ENCODE measurements around the gene ERVFRD-1.

The ERVFRD-1 gene

GRCh38 chr6:11080296-11080695, 31.2 kb downstream of the ERVFRD-1 start:
- no peak for TF ChIP-seq CTCF (IDR thresholded peaks at IDR 0.05)

DNA sequence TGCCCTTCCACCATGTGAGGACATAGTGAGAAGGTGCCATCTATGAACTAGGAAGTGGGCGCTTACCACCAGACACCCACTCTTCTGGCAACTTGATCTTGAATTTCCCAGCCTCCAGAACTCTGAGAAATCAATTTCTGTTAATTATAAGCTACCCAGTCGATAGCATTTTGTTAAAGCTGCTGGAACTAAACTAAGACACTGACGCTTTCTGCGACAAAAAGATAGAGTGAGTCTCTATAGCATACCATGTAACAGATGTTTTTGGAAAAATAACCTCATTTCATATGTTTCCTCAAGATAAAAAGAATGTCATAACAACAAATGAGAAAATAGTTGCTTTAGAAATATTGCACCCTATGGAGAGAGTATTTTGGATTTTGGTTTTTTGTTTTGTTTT, 33.3 kb downstream of the ERVFRD-1 start:
- TF ChIP-seq CTCF (IDR thresholded peaks at IDR 0.05), result no peak

GRCh38 chr6:11076540-11076939, 35.0 kb downstream of the ERVFRD-1 start:
- no peak for TF ChIP-seq CTCF (IDR thresholded peaks at IDR 0.05)

DNA sequence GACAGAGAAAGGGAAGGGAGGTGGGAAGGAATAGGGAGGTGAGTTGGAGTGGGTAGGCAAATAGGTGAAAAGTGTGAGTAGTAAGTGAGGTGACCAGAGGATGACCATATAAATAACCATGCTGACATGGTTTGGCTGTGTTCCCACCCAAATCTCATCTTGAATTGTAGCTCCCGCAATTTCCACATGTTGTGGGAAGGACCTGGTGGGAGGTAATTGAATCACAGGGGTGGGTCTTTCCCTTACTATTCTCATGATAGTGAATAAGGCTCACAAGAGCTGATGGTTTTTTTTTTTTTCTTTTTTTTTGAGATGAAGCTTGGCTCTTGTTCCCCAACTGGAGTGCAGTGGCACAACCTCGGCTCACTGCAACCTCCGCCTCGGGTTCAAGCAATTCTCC, 39.4 kb downstream of the ERVFRD-1 start:
- TF ChIP-seq CTCF (IDR thresholded peaks at IDR 0.05), result no peak

DNA sequence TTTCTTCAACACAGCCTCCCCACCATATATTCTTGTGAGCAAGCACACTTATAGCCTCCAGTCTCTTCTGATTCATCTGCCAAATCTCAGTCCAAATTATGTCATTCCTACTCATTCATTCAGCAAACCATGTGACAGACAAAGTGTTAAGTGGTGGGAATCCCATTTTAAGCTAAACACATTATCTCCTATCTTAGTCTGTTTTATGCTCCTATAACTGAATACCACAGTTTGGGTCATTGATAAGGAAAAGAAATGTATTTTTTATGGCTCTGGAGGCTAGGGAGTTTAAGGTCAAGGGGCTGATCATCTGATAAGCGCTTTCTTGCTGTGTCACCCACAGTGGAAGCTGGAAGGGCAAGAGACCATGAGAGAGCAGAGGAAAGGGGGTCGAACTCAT, 41.8 kb downstream of the ERVFRD-1 start:
- no peak for TF ChIP-seq CTCF (IDR thresholded peaks at IDR 0.05)

DNA sequence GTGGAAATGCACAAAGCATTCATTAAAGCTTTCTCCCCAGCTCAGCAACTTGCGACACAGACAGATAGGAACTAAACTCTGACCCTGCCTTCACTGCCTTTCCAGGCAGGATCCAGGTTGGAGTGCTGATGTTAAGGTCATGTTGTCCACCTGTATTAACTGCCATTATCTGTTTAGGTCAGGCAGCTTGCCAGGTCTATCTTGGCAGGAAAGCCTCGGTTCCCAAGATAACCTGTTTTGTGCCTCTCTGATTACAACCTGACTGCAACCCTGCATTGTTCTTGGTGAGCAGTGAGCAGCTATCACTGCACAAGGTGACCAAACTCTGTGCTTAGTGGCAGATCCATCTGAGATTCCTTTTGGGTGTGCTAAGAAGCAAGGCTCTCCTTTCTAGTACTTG, 44.2 kb downstream of the ERVFRD-1 start:
- TF ChIP-seq CTCF (IDR thresholded peaks at IDR 0.05), result no peak

DNA sequence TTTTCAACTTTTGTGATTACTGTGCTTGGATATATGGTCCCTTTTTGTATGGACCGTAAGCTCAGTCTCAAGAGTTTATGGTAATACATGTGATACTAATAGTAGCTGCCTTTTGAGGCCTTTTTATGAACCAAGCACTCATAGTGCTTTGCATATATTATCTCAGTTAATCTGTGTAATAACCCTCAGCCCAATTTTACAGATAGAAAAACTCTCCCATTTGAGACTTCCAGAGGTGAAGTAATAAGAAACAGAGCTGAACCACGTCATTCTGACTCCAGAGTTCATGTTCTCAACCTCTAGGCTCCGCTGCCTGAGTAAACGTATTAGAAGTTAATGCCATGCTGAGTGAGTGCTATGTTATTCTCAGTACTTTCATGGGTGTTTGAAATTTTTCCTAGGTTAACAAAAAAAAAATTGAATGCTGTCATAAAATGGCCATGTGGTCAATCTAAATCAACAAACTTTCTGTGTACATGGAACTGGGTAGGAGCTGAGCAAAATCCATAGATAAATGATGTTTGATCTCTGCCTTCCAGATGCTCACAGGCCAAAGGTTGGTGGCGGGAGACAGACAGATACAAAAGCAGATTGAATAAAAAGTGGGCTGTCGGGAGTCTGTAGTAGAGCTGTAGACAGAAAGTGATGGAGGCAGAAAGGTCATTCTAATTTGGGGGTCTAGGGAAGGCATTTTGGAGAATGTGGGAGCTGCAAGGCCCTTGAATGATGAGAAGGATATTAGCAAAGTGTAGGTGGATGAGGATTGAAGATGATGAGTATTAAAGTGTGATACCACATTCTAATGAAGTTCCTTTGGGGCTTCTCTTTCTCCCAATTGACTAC, 44.8 kb downstream of the ERVFRD-1 start:
- TF ChIP-seq CTCF (IDR thresholded peaks at IDR 0.05), result no peak

Data from LNCAP (cell line).